ENCODE results near the gene VCP.
"Not testable (repeated sequence)": the region's sequence is repeated elsewhere in the genome, so short reads cannot be mapped to it uniquely, and the experiment has no call there.

The VCP gene

GRCh38 chr9:35033101-35033500, 39.3 kb downstream of the VCP start:
- H3K4me3 ChIP-seq (ENCODE audit: low read depth, low read length) = no peak overlapping the region
- no peak for TF ChIP-seq CTCF (IDR thresholded peaks at IDR 0.05; ENCODE audit: low read depth, low read length, missing control alignments)
- DNase-seq (ENCODE audit: low read depth) = no peak

- TF ChIP-seq CTCF (IDR thresholded peaks at IDR 0.05; ENCODE audit: low read depth, low read length, missing control alignments) = no peak
- no peak for DNase-seq (ENCODE audit: low read depth)
Observed at GRCh38 chr9:35029852-35030251, 42.6 kb downstream of the VCP start.

GRCh38 chr9:35029241-35029640, 43.2 kb downstream of the VCP start:
- TF ChIP-seq CTCF (IDR thresholded peaks at IDR 0.05; ENCODE audit: low read depth, low read length, missing control alignments) = no peak
- no peak for DNase-seq (ENCODE audit: low read depth)
- no peak overlapping the region for H3K4me3 ChIP-seq (ENCODE audit: low read depth, low read length)

More at GRCh38 chr9:35029852-35030251, 42.6 kb downstream of the VCP start:
- no peak overlapping the region for H3K4me3 ChIP-seq (ENCODE audit: low read depth, low read length)

- DNase-seq (ENCODE audit: low read depth) = no peak
- TF ChIP-seq CTCF (IDR thresholded peaks at IDR 0.05; ENCODE audit: low read depth, low read length, missing control alignments) = no peak
- no peak overlapping the region for H3K4me3 ChIP-seq (ENCODE audit: low read depth, low read length)
Observed at GRCh38 chr9:35028341-35028740, 44.1 kb downstream of the VCP start.

- no peak for DNase-seq (ENCODE audit: low read depth)
- no peak for TF ChIP-seq CTCF (IDR thresholded peaks at IDR 0.05; ENCODE audit: low read depth, low read length, missing control alignments)
- no peak overlapping the region for H3K4me3 ChIP-seq (ENCODE audit: low read depth, low read length)
Observed at GRCh38 chr9:35027860-35028259, 44.6 kb downstream of the VCP start.

- no peak overlapping the region for H3K4me3 ChIP-seq (ENCODE audit: low read depth, low read length)
- DNase-seq (ENCODE audit: low read depth) = no peak
- TF ChIP-seq CTCF (IDR thresholded peaks at IDR 0.05; ENCODE audit: low read depth, low read length, missing control alignments) = no peak
Observed at GRCh38 chr9:35027374-35027773, 45.1 kb downstream of the VCP start.

- DNase-seq (ENCODE audit: low read depth) = no peak
- TF ChIP-seq CTCF (IDR thresholded peaks at IDR 0.05; ENCODE audit: low read depth, low read length, missing control alignments) = no peak
- H3K4me3 ChIP-seq (ENCODE audit: low read depth, low read length) = no peak overlapping the region
Observed at GRCh38 chr9:35026671-35027070, 45.8 kb downstream of the VCP start.

GRCh38 chr9:35023443-35023842, 49.0 kb downstream of the VCP start:
- DNase-seq (ENCODE audit: low read depth); H3K4me3 ChIP-seq (ENCODE audit: low read depth, low read length): not testable (repeated sequence)
